ENCODE measurements around the gene FCN1.

Gene FCN1

DNA sequence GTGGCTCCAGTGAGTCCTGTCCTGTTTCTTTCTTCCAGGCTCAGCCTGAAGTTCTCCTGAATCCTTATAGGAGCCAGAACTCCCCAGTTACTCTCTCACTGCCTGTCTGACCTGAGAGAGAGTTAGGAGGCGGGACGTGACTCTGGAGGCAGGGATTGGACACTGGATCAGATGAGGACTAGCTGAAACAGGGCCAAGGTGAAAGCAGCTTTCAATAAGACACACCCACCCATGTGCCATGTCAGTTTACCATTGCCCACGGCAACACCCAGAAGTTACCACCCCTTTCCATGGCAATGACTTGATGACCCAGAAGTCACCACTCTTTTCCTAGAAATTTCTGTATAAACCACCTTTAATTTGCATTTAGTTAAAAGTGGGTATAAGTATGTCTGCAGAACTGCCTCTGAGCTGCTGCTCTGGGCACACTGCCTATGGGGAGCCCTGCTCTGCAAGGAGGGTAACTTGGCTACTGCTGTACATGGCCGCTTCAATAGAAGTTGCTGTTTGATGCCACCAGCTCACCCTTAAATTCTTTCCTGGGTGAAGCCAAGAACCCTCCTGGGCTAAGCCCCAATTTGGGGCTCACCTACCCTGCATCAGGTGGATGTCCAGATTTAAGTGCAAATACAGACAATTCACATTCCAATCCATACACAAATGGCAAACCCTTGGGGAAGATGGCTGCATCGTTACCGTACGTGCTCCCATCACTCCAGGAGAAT is 23.4 kb downstream of the FCN1 start:
- no peak for DNase-seq (ENCODE audit: low read depth in 3 of 3, low spot score in 1 of 3)

DNA sequence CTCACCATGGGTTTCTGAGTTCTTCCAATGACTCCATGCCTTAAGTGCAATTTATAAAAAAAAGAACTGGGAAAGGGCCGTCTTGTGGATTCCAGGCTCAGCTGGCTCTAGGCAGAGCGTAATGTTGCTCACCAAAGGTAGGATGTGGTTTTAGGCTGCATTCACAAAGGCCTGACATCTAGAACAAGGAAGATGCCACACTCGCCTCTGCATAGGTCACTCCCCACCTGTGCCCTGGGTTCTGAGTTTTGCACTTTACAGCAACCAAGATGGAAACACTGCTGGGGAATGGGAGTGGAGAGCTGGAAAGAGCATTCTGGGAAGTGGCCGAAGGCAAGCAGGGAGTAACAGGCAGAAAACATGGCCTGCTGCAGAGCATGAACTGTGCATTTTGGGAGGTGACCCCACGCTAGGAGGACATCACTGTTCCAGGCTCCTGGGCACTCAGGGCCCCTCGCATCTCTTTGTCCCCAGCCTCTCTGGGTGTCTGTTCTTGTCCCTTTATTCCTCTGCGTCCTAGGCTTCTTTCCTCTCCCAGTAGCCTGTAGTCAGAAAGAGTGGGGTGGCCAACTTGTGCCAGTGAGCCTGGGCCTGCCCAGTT is 24.8 kb downstream of the FCN1 start:
- no peak for DNase-seq (ENCODE audit: low read depth in 3 of 3, low spot score in 1 of 3)

DNA sequence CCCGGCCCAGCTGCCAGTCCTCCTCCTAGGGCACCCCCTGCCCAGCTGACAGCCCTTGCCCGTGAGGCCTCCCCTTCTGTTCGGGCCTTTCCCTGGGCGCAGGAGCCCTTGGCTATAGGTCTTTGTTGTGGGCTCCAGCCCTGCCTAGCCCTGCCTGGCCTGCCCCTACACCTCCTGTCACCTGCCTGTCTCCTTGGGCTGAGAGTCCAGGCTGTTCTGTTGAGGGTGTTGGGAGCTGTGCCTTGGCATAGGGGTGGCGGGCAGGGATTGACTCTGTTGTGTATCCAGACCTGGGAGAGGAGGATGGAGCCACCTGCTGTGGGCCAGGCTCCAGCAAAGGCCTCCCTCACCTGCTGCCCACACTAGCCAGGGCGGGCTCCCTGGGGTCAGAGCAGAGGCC is 25.5 kb downstream of the FCN1 start:
- DNase-seq (ENCODE audit: low read depth in 3 of 3, low spot score in 1 of 3), result no peak

DNA sequence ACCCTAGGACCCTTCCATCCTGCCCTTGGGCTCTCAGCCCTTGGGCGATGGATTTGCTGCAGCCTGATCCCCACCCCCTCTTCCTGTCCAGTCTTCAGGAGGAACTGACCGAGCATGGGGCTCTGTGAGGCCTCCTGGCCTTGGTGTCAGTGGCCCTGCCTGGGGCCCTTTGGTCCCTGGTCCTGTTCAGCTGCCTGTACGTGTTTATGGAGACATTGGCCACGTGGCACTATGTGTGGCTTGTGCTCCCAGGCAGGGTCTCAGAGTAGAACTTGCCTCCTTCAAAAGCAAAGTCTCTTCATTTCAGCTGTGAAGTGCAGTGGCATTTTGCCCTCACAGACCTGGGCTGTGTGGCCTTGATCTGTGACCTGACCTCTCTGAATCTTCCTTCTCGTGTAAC is 26.0 kb downstream of the FCN1 start:
- no peak for DNase-seq (ENCODE audit: low read depth in 3 of 3, low spot score in 1 of 3)

DNA sequence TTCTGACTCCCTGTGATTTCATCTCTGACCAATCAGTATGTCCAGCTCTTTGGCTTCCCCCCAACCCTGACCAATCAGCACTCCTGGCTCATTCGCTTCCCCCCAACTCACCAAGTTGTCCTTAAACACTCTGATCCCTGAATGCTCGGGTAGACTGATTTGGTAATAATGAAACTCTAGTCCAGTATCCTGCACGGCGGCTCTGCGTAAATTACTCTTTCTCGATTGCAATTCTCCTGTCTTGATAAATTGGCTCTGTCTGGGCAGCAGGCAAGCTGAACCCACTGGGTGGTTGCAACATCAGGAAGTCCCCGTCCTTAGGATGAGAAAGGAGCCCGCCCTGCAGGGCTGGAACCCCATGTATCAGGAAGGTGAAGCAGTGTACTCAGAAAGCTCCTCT is 26.7 kb downstream of the FCN1 start:
- DNase-seq (ENCODE audit: low read depth in 3 of 3, low spot score in 1 of 3), result no peak

DNA sequence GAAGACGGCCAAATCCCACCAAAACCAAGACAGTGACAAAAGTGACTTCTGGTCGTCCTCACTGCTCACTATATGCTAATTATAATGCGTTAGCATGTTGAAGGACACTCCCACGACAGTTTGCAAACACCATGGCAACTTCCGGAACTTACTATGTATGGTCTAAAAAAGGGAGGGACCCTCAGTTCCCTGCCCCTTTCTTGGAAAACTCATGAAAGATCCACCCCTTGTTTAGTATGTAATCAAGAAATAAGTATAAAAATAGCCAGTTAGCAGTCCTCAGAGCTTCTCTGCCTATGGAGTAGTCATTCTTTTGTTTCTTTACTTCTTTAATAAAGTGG is 27.6 kb downstream of the FCN1 start:
- DNase-seq (ENCODE audit: low read depth in 3 of 3, low spot score in 1 of 3), result no peak

DNA sequence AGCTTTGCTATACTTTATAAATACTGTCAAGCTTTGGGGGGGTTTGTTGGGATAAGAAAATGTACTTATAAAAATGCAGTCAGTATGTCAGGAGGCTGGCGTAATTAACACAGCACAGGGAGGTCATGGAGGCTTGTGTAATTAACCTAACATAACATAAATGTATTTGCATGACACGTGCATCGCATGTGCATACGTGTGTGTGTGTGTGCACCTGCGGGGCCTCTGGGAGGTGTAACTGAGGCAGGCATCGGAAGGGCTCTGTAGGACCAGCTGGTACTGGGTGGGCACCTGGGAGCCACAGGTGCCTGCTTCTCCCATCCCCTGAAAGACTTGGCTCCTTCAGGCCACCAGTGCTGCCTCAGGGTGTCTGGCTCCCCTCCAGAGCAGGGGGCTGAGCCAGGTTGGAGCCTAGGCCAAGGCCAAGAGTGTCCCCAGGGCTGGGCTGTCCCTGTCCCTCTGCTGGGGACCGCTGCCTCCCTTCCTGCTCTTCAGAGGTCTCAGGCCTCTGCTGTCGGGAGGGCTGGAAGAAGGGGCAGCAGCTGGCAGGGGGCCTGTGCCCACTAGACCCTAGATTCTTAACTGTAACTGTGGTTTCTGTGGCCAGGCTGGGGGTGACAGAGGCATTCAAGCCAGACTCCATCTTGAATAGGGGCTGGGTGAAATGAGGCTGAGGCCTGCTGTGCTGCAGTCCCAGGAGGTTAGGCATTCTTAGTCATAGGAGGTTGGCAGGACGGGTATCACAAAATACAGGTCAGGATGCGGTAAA is 28.1 kb downstream of the FCN1 start:
- DNase-seq (ENCODE audit: low read depth in 3 of 3, low spot score in 1 of 3), result no peak

DNA sequence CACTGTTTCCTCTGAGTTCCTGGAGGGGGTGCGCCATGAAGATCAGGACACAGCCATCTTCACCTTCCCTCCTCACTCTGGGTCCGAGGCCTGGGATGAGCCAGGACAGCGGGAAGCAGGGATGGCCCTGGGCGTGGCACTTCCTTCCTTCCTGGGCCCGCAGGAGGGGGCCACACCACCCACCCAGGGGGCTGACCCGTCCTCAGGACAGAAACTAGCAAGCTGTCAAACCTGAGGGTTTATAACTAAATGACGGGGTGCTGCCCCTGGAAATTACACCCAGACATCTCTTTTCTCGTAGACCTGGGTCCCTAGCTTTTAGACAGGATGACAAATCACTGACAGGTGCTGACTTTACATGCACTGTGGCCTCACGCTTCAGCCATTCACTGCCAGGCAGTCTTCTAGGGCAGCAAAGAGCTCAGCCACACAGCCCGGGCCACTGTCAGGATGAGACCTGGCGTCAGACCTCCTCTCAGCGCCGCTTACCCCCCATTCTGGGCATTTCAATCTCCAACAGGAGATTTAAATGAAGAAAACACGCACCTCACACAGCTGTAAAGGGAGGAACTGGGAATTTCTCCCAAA is 29.0 kb downstream of the FCN1 start:
- DNase-seq (ENCODE audit: low read depth in 3 of 3, low spot score in 1 of 3), result no peak

DNA sequence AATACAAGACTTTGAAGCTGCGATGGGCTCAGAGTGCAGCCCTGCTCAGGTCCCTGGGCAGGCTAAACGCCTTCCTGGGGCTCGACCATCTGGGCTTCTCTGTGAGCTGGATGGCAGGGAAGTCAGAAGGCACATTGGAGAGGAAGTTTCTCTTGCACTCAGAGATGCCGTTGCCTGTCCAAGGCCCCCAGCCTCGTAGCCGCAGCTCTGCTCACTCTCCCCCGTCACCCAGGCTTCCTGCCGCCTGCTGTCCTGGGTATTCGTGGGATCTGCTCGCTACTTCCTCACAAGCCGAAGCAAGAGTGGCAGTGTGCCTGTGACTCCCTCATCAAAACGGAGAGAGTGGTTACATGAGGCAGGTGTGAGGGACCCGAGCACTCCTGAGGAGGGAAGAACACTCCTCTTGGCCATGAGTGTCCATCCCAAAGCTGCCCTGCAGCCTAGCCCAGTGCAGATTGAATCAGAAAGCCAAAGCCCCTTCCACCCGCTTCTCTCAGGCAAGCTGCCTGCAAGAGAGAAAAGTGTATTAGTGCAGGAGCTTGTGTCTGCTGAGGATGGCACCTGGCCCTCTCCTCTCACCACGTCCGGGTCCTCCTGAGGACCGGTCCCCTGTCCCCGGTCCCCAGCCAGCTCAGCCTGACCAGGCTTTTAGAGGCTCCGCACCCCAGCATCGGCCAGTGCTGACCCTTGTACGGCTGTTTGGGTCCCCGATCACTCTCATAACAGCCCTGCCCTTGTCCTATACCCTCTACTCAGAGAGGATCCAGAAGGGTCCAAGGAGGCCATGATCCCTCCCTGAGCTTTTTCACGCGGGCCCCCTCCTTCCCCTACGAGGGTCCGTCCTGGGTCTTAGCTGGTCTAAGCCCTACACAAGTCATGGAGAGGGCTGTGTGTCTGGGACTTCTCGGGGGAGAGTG is 29.8 kb downstream of the FCN1 start:
- DNase-seq (ENCODE audit: low read depth in 3 of 3, low spot score in 1 of 3), result no peak

DNA sequence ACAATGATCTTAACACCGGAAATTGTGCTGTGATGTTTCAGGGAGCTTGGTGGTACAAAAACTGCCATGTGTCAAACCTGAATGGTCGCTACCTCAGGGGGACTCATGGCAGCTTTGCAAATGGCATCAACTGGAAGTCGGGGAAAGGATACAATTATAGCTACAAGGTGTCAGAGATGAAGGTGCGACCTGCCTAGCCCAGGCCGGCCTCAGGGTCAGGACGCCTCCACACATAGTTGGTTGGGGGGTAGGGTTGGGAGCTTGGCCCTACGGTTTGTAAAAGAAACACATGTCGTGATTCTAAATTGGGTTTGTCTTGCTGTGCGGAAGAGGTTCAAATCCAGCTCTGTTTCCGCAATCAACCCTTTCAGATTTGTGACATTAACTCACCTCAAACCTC is 30.5 kb downstream of the FCN1 start:
- no peak for DNase-seq (ENCODE audit: low read depth in 3 of 3, low spot score in 1 of 3)

DNA sequence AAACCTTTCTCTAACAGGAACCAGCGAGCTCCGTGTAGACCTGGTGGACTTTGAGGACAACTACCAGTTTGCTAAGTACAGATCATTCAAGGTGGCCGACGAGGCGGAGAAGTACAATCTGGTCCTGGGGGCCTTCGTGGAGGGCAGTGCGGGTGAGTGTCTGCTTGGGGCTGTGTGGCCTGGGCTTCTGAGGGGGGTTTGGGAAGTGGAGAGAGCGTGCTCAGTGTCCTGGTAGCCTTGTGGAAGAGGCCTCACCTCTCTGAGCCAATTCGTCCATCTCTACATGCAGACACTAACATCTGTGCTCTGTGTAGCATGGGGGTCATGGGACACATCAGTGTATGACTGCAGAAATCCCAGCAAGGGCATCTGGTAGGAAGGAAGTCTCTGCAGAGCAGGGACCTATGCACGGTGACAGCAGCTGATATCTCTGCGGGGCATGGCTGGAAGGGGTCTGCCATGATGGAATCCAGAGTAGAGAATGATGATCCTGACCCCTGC is 31.2 kb downstream of the FCN1 start:
- no peak for DNase-seq (ENCODE audit: low read depth in 3 of 3, low spot score in 1 of 3)

DNA sequence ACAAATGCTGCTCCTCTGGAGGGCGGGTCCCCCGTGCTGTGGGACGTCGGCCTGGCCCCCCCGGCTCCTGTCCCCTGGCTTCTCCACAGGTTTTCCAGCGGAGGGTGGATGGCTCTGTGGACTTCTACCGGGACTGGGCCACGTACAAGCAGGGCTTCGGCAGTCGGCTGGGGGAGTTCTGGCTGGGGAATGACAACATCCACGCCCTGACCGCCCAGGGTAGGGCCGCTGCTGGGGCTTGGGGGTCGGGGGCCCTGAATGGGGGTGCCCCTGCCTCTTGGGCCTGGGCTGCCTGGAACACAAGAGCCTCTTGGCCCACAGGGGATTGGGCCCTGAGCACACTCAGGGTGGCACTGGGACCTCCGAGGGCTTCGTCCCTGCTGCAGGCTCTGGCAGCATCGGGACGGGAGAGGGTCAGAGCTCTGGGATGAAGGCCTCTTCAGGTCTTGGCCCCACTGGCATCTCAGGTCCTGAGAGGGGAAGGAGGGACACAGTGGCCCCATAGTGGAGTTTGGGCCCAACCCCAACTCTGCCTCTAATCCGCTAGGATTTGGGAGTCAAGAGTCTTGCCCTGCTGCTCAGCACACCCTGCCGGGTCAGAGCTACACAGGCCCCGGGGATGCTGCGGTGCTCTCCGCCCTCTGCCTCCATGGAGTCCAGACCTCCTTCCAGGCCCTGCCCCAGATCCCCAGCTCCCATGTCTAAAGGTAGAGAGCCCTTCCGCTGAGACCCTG is 31.9 kb downstream of the FCN1 start:
- DNase-seq (ENCODE audit: low read depth in 3 of 3, low spot score in 1 of 3), result no peak

DNA sequence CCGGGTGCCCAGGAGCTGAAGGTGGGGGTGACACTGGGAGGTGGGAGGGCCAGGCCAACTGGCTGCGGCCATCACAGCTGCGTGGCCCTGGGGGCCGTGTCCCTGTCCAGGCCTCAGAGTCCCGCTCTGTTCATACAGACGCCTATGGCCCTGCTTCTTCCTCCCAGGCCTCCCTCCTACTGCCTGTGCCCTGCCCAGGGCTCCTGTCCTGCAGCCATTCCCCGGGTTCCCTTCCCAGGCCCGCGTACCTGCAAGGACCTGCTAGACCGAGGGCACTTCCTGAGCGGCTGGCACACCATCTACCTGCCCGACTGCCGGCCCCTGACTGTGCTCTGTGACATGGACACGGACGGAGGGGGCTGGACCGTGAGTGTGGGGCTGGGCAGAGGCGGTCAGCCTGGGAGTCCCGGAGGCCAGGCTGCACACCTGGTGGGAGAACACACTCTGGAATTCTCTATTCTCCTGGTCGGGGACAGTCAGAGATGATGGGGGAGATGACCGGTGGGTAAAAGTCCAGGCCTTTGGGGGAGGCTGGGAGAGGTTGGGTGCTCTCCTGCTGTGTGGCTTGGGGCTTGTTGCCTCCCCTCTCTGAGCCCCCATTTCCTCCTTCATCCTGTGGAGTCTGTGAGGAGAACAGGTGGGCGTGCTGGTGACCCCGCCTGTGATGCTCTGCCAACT is 32.6 kb downstream of the FCN1 start:
- DNase-seq (ENCODE audit: low read depth in 3 of 3, low spot score in 1 of 3), result no peak

DNA sequence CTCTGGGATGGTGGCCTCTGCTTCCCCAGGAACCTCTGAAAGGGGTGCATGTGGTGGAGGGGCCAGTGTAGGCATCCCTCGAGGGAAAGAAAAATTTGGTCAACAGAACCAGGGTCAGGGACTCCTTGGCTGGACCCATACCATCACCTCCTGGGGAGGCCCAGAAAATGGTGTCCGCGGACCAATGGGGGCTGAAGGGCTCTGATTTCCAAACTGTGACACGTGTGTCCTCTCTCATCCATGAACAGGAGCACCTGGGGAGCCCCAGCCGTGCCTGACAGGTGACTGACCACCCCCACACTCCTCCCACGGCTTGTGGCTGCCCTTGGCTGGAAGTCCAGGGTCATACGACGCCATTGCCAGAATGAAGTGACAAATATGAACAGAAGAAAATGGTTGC is 33.2 kb downstream of the FCN1 start:
- DNase-seq (ENCODE audit: low read depth in 3 of 3, low spot score in 1 of 3), result no peak

DNA sequence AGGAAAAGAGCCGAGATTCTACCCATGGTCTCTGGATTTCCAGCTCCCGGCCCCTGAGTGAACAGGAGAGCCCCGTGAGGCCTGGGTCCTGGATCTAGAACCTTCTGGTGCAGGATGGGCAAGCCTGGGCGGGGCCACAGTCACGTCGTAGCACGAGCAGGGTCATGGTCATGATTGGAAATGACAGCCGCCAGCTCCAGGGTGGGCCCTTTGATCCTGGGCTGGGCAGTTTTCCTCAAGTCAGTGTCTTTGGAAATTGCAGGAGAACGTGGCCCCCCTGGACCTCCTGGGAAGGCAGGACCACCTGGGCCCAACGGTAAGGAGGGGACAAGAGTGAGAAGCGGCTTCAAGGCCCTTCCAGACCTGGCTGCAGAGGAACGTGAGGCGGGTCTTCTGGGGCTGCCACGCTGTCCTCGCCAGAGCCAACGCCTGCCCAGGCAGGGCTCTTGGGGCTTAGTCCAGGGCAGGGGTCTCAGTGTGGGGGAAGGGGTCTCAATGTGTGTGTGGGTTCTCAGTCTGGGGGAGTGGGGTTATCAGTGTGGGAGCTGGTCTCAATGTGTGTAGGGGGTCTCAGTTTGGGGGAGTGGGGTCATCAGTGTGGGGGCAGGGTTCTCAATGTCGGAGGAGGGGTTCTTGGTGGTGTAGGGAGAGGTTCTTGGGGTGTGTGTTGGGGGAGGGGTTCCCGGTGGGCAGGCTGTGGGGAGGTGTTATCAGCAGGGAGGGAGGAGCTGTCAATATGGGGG is 34.5 kb downstream of the FCN1 start:
- no peak for DNase-seq (ENCODE audit: low read depth in 3 of 3, low spot score in 1 of 3)

DNA sequence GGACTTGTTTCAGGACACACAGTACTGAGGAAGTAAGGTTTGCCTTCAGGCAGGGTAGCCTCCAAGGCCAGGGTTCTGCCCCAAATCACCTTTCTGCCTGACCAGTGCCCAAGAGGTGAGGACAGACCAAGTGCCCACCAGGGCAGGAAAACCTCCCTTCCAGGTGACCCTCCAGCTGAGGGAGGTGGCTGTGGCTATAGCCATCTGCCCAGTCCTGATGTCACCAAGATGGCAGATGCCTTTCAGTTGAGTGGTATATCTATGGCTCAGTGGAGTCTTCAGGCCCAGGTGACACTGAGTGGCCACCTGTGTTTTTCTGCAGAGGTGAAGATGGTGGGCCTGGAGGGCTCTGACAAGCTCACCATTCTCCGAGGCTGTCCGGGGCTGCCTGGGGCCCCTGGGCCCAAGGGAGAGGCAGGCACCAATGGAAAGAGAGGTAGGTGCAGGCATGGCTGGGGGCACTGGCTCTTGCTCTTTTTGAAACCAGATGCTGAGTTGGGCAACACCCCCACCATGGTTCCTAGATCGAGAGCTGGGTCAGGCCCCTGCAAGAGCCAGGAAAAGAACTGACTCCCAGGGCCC is 35.4 kb downstream of the FCN1 start:
- no peak for DNase-seq (ENCODE audit: low read depth in 3 of 3, low spot score in 1 of 3)

DNA sequence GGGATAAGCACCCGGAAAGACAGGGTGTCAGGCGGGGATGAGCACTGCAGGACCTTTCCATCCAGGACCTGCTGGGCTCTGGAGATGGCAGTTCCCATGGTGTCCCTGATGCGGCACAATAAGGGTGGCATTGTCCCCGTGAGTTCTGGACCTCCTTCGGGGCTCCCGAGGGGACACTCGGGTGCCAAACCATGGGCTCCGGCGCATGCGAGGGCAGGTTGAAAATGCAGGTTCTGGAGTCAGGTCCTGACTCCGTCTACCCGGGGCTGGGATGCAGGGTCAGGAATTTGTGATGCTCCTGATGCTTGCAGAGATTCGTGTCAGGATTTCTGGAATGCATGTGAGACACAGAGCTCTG is 36.4 kb downstream of the FCN1 start:
- no peak for DNase-seq (ENCODE audit: low read depth in 3 of 3, low spot score in 1 of 3)

DNA sequence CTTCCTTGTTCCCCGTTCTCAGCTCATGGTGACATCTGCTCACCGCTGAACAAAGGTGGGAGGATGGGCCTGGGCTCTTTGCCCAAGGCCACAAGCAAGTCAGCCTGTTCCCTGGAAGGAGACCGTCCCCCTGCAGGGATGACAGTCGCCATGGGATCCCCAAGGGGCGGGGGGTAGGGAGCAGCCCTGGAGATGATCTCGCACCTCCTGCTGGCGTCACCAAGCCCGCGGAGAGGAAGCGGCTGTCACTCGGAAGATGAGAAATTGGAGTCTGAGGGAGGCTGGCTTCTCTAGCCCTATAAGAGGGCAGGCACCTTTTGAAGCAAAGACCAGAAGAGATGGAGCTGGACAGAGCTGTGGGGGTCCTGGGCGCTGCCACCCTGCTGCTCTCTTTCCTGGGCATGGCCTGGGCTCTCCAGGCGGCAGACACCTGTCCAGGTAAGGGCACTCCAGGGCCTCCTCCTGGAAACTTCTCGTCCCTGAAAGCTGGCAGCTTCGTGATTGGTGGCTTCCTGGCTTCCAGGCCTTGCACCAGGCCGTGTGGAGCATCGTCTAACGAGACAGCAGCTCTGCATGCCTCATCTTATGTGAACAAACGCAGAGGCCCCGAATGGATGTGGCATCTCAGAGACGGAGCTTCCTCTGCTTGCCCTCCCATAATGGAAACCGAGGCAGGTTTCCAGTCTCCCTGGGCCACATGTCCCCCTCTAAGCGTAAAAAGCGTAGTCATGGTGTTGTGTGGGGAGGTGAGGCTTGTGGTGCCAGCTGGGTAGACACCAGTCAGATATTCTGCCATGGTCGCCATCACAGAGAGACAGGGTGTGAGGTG is 37.0 kb downstream of the FCN1 start, which contains the start of gene FCN2:
FCN2 (plus strand) TSS at position 327 of the 829 bp plus-strand sequence; CDS start at position 339, 12 bp downstream.
- no peak for DNase-seq (ENCODE audit: low read depth in 3 of 3, low spot score in 1 of 3)
